HG03135 (cell line): ENCODE measurements around the gene AQP10.
"Not testable (repeated sequence)": the region's sequence is repeated elsewhere in the genome, so short reads cannot be mapped to it uniquely, and the experiment has no call there.

Experiments used
- ATAC-seq: cut with Tn5 transposase; IDR thresholded peaks from one replicate; pipeline ENCODE4 v1.9.1; 2021; ENCODE audit warnings: mild to moderate bottlenecking, moderate library complexity; ENCODE audit not compliant: unreplicated experiment

Gene AQP10

DNA sequence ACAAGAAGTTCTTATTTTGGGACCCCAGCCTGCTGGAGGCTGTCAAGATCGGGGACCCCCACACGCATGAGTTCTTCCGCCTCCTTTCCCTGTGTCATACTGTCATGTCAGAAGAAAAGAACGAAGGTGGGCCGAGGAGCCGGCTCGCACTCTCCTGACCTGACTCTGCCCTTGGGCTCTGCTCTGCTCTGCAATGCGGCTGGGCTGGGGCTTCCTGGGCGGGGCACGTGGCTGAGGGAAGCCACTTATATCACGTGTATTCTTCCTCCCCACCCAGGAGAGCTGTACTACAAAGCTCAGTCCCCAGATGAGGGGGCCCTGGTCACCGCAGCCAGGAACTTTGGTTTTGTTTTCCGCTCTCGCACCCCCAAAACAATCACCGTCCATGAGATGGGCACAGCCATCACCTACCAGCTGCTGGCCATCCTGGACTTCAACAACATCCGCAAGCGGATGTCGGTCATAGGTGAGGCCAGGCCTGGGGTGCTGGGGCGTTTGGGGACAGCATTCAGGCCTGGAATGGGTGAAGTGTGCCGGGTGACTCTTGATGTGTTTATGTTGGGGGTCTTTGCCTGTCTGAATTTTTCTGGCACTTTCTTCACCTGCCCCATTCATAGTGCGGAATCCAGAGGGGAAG is 22.1 kb downstream of the AQP10 start:
- no peak for ATAC-seq

DNA sequence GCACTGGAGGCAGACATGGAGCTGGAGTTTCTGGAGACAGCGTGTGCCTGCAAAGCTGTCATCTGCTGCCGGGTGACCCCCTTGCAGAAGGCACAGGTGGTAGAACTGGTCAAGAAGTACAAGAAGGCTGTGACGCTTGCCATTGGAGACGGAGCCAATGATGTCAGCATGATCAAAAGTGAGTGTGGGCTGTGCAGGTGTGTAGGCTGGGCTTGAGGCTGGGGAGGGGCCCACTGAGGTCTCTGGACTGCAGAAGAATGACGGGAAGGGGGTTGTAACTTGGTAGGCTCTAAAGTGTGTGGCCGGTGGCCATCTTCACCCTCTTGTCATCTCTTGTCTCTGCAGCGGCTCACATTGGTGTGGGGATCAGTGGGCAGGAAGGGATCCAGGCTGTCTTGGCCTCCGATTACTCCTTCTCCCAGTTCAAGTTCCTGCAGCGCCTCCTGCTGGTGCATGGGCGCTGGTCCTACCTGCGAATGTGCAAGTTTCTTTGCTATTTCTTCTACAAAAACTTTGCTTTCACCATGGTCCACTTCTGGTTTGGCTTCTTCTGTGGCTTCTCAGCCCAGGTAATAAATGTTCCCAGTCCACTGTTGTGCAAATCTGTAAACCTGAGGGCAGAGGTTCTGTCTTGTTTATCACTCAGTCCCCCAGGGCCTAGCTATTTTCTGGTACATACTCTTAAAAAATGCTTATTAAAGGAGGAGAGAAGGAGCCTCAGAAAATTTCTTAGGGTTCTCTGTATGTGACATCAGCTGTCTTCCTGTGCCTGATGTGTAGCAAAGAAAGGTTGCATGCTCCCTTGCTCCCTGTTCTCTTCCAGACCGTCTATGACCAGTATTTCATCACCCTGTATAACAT is 24.3 kb downstream of the AQP10 start:
- no peak for ATAC-seq

DNA sequence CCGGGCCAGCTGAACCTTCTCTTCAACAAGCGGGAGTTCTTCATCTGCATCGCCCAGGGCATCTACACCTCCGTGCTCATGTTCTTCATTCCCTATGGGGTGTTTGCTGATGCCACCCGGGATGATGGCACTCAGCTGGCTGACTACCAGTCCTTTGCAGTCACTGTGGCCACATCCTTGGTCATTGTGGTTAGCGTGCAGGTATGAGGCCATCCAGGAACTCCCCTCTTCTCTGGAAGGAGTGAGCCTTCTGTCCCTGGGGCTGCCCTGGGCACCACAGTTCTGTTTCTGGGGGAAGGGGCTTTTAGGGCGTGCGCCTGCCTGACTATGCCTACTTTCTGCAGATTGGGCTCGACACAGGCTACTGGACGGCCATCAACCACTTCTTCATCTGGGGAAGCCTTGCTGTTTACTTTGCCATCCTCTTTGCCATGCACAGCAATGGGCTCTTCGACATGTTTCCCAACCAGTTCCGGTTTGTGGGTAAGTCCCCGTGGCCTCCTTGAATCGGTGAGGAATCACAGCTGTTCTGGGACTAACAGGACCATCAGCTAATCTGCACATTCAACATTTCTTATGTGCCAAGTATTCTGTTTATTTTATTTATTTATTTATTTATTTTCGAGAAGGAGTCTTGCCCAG is 25.5 kb downstream of the AQP10 start:
- ATAC-seq: no peak

- no peak for ATAC-seq
Measured at GRCh38 chr1:154347961-154348360, 27.1 kb downstream of the AQP10 start.

DNA sequence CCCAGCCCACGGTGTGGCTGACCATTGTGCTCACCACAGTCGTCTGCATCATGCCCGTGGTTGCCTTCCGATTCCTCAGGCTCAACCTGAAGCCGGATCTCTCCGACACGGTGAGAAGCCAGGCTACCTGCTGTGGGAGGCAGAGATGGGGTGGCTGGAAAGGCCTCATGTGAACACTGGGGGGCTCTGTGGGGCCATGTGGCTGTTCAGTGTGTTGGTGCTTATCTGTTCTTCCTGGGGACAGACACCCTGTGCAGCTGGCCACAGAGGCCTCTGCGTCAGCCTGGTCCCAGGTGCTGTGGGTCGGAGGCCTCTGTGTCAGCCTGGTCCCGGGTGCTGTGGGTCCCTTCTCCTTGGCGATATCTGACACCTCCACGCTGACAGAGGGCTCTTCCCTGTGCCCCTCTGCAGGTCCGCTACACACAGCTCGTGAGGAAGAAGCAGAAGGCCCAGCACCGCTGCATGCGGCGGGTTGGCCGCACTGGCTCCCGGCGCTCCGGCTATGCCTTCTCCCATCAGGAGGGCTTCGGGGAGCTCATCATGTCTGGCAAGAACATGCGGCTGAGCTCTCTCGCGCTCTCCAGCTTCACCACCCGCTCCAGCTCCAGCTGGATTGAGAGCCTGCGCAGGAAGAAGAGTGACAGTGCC is 27.7 kb downstream of the AQP10 start:
- no peak for ATAC-seq

DNA sequence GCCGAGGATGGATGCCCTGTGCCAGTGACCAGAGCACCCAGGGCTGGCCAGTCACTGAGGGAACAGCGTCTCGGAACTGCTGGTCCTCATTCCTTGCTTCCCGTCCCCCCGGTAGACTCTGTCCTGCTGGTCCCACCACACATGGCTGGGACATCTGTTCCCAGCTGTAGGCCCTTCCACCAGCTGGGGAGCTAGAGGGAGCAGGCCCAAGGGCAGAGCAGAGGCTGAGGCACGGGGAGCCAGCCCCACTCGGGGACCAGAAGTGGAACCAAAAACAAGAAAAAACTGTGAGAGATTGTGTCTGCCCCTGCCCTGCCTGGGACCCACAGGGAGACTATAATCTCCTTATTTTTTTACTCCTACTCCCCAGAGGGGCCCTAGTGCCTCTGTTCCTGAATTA is 28.2 kb downstream of the AQP10 start:
- ATAC-seq: no peak

GRCh38 chr1:154350383-154350782 is 29.5 kb downstream of the AQP10 start:
- ATAC-seq: no peak

DNA sequence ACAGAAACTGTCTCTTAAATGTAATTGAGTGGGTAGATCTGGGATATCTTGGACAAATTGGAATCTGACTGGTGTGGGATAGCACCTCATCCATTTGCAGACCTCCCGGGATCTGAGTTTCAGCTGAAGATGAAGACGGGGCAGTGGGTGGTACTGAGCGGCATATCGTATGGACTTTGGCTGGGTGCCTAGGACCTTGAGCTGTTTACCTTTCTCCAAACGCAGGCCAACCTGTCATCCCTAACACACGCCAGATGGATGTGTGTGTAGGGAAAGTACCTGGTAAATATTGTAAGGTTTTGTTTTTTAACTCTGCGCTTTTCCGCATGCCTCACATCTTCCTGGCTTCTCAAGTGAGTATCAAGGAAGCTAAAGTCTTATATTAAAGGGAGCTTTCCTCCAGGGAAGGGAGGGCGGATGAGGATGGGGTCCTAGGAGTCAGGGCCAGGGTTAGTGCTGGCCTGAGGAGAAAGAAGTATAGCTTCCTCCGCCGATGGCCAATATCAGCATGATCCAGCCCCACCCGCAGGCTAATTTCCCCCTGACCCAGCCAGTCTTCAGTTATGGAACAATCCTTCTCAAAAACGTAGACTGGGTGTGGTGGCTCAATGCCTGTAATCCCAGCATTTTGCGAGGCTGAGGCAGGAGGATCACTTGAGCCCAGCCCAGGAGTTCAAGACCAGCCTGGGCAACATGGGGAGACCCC is 30.6 kb downstream of the AQP10 start:
- ATAC-seq: no peak

DNA sequence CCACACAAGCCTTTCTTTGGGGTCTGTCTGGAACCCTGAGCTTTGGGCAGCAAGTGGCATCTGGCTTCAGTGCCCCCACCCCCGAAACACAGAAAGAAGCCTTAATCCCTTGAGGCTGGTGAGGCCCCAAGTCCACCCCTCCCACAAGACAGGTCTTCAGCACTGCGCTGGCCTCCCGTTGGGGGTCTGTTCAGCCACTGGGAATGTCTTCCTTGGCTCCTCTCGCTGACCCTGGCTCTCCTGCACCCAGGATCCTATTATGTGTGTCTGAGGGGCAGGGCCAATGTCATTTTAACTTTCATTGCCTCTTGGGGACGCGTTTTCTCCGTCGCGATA is 31.3 kb downstream of the AQP10 start:
- no peak for ATAC-seq

DNA sequence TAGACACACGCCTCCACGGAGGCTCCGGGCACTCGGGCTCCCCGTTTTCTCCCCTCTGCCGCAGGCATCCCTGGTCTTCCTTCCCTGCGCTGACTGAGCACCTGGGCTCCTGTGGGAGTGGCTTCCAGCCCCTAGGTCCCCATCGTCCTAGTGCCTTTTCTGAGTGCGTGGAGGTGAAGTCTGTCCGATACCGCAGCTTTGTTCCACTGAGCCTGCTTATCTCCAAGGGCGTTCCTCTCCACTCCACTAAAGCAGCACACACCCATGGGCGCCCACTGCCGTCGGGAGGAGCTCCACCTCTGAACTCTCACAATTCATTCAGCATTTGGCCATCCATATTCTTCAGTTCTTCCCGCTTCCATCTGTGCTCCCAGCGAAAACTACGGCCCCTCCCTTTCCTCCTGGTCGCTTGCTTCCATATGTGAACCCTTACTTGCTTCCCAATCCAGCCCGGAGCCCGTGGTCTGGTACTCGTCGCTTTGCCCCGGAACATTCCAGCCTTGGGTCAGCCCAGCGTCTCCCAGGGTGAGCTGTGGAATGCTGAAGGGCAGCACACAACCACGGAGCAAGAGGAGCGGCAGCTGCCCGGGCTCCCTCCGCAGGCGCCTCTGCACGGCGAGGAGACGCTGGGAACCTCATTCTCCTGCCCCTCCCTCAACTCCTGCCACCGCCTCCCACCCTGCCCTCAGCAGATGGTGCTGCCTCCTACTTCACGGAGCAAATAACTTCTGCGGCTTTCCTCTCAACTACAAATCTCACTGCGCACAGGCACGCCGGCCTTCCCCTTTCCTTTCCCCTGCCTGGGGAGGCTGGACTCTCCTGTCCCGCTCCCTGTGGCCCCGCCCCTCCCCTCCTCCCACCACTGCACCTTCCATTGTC is 31.9 kb downstream of the AQP10 start:
- ATAC-seq: no peak

GRCh38 chr1:154353460-154353904 is 32.6 kb downstream of the AQP10 start:
- no peak for ATAC-seq

- ATAC-seq: no peak
Measured at GRCh38 chr1:154353966-154354365, 33.1 kb downstream of the AQP10 start.

- no peak for ATAC-seq
Measured at GRCh38 chr1:154358519-154358918, 37.6 kb downstream of the AQP10 start.

- ATAC-seq: no peak
Measured at GRCh38 chr1:154360288-154360687, 39.4 kb downstream of the AQP10 start.

GRCh38 chr1:154360881-154361280 is 40.0 kb downstream of the AQP10 start:
- ATAC-seq: not testable (repeated sequence)

- no peak for ATAC-seq
Measured at GRCh38 chr1:154361357-154361756, 40.5 kb downstream of the AQP10 start.

DNA sequence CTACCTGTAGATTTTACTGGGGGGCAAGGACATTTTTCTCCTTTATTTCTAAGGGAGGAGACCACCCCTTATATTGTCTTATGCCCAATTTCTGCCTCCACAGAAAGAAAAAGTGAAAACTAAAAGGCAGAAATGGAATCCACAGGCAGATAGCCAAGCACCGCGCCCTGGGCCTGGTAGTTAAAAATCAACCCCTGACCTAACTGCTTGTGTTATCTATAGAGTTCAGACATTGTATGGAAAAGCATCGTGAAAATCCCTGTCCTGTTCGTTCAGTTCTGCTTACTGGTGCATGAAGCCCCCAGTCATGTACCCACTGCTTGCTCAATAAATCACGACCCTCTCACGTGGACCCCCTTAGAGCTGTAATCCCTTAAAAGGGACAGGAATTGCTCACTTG is 50.5 kb downstream of the AQP10 start:
- ATAC-seq: no peak

DNA sequence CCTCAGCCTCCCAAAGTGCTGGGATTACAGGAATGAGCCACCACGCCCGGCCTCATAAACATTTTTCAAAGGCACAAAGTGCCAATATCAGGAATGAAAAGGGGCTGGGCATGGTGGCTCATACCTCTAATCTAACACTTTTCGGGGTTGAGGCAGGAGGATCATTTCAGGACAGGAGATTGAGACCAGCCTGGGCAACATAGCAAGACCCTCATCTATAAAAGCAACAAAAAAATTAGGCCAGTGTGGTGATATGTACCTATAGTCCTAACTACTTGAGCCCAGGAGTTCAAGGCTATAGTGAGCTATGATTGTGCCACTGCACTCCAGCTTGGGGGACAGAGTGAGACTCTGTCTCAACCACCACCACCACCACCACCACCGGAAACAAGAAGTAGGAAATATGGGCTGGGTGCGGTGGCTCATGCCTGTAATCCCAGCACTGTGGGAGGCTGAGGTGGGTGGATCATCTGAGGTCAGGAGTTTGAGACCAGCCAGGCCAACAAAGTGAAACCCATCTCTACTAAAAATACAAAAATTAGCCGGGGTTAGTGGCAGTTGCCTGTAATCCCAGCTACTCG is 53.0 kb downstream of the AQP10 start:
- ATAC-seq: not testable (repeated sequence)
